ENCODE results near the gene NOX3.

DNA sequence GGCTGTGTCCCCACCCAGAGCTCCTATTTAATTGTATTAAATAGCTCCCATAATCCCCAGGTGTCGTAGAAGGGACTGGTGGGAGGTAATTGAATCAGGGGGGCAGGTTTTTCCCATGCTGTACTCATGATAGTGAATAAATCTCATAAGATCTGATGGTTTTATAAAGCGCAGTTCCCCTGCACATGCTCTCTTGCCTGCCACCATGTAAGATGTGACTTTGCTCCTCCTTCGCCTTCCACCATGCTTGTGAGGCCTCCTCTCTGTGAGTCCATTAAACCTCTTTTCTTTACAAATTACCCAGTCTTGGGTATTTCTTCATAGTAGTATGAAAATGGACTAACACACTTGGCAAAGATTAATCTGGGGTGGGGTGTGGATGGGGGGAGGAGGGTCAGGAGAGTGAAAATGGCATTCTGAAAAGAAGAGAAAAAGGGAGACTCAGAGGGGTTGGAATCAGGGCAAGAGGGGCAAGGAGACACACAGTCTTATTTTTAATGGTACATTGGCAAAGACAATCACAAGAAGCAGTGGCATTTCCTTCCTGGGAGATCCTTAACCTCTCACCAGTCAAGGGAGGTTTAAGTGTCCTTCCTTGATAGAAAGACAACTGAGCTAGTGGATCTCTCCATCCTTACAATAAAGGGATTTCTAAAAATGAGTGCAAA is 37.5 kb upstream of the NOX3 start:
- TF ChIP-seq POLR2A (IDR thresholded peaks at IDR 0.05; ENCODE audit: low read depth, low read length) (no peak), TAF1 (IDR thresholded peaks at IDR 0.05; ENCODE audit: low read depth, low read length) (no peak), POLR2AphosphoS5 (IDR thresholded peaks at IDR 0.05; ENCODE audit: low read depth, low read length) (no peak), POU2F2 (IDR thresholded peaks at IDR 0.05; ENCODE audit: low read depth, low read length) (no peak), SPI1 (IDR thresholded peaks at IDR 0.05; ENCODE audit: low read depth, low read length) (no peak), PAX5 (IDR thresholded peaks at IDR 0.05; ENCODE audit: insufficient read depth, low read length, severe bottlenecking) (no peak)

Measured in GM12891 (cell line).